HEK293 (cell line): ENCODE data around the gene COX19.
A peak's percentile ranks its signal among the peaks of the same experiment; 100 is the strongest.

Source experiments
- CTCF ChIA-PET: fragments of 350-600 bp; formaldehyde crosslinking; extraction: SDS; loops from one replicate; lab custom pipeline; 2021; ENCODE audit warnings: antibody characterized with exemption; lab: Yijun Ruan, JAX
- POLR2A ChIA-PET: fragments of 300-600 bp; formaldehyde crosslinking; extraction: SDS; loops from one replicate; lab custom pipeline; 2020; ENCODE audit warnings: antibody characterized with exemption, inconsistent platforms; lab: Yijun Ruan, JAX
- H3K27ac ChIP-seq: fragments of 200-500 bp; sonication (Bioruptor generic); 2 replicates; pipeline ENCODE4 v1.5.1; 2014; ENCODE audit warnings: low read depth, low read length, control low read depth, inconsistent platforms; ENCODE audit errors: extremely low read depth
- H3K36me3 ChIP-seq, 2 experiments: fragments of 200-500 bp in 1 of 2; sonication (Bioruptor generic) in 1 of 2; 1 replicate in 1 of 2; 2 replicates in 1 of 2; pipeline ENCODE4 v1.5.1; 2014 to 2017; ENCODE audit warnings: inconsistent platforms in 2 of 2, low read length in 2 of 2; ENCODE audit not compliant: control insufficient read depth in 2 of 2, insufficient read depth in 1 of 2
- H3K4me1 ChIP-seq: fragments of 200-500 bp; sonication (Bioruptor generic); 2 replicates; pipeline ENCODE4 v1.5.1; 2014; ENCODE audit warnings: mild to moderate bottlenecking, low read length, inconsistent platforms; ENCODE audit not compliant: control insufficient read depth, insufficient read depth
- H3K4me3 ChIP-seq: 2 replicates; pipeline ENCODE4 v1.5.1; 2011; ENCODE audit warnings: low read depth, mild to moderate bottlenecking, control low read depth, low read length, moderate library complexity
- H3K9me3 ChIP-seq: fragments of 200-500 bp; sonication (Bioruptor generic); 2 replicates; pipeline ENCODE4 v1.5.1; 2014; ENCODE audit warnings: low read depth, low read length, inconsistent platforms; ENCODE audit not compliant: control insufficient read depth, insufficient read depth
- BCL11B ChIP-seq: fragments of 450-650 bp; formaldehyde crosslinking; IDR thresholded peaks from 2 replicates; pipeline ENCODE4 v1.5.1; 2016; ENCODE audit warnings: low read depth, missing biosample characterization, missing genetic modification characterization
- MYNN ChIP-seq: fragments of 450-650 bp; formaldehyde crosslinking; IDR thresholded peaks from 2 replicates; pipeline ENCODE4 v1.5.1; 2016; ENCODE audit warnings: missing biosample characterization, missing genetic modification characterization, borderline replicate concordance
- ZIC2 ChIP-seq: fragments of 450-650 bp; formaldehyde crosslinking; IDR thresholded peaks from 2 replicates; pipeline ENCODE4 v1.5.1; 2016; ENCODE audit warnings: missing biosample characterization, missing genetic modification characterization
- ZNF121 ChIP-seq: fragments of 450-650 bp; formaldehyde crosslinking; IDR thresholded peaks from 2 replicates; pipeline ENCODE4 v1.5.1; 2016; ENCODE audit warnings: missing biosample characterization, missing genetic modification characterization
- ZNF394 ChIP-seq: fragments of 450-650 bp; formaldehyde crosslinking; IDR thresholded peaks from 2 replicates; pipeline ENCODE4 v1.5.1; 2016; ENCODE audit warnings: missing biosample characterization, missing genetic modification characterization, mild to moderate bottlenecking, moderate library complexity, borderline replicate concordance
- ZNF670 ChIP-seq: fragments of 450-650 bp; formaldehyde crosslinking; IDR thresholded peaks from 2 replicates; pipeline ENCODE4 v1.5.1; 2016; ENCODE audit warnings: missing biosample characterization, missing genetic modification characterization, low read depth
- ZNF76 ChIP-seq: fragments of 450-650 bp; formaldehyde crosslinking; IDR thresholded peaks from 2 replicates; pipeline ENCODE4; 2016; ENCODE audit warnings: low read depth, missing biosample characterization, missing genetic modification characterization, borderline replicate concordance
- TF ChIP-seq, protein P1 (sequence below): fragments of 450-650 bp; formaldehyde crosslinking; IDR thresholded peaks from 2 replicates; pipeline ENCODE4 v1.5.0; 2017; ENCODE audit warnings: missing biosample characterization, missing genetic modification characterization, borderline replicate concordance
- TF ChIP-seq, protein P2 (sequence below): fragments of 450-650 bp; formaldehyde crosslinking; IDR thresholded peaks from 2 replicates; pipeline ENCODE4 v1.5.1; 2017; ENCODE audit warnings: missing biosample characterization, missing genetic modification characterization
- TF ChIP-seq, protein P3 (sequence below): fragments of 450-650 bp; formaldehyde crosslinking; IDR thresholded peaks from 2 replicates; pipeline ENCODE4 v1.5.1; 2017; ENCODE audit warnings: missing biosample characterization, missing genetic modification characterization

COX19 gene

DNA sequence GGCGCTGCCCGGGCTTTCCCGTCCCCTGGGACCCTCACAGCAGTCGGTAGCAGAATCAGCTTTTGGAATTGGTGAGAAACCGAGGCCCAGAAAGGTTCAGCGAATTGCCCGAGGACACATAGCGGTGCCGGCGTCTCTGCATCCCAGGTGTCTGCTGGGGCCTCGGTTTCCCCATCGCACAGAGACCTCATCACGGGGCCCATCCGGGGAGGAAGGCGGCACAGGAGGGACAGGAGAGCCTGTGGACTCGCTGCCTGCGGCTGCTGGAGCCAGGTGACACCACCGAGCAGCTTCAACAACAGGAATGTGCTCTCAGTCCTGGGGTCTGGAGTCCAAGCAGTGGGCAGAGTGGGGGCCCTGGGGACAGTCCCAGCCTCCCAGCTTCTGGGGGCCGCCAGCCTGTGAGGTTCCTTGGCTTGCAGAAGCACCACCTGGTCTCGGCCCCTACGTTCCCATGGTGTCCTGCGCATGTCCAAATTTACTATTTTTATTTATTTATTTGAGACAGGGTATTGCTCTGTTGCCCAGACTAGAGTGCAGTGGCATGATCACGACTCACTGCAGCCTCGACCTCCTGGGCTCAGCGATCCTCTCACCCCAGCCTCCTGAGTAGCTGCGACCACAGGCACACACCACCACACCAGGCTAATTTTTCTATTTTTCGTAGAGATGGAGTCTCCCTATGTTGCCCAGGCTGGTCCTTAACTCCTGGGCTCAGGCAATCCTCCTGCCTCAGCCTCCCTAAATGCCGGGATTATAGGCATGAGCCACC lies 539 bp upstream of the COX19 start:
- CTCF ChIA-PET = interaction anchor here (0.6 to 3.2 kb wide), 7 partner anchors 10 to 201 kb away, joined by 3 to 25 read pairs (median 6); partner anchors contain the start of gene GET4
- Histone ChIP-seq H3K9me3 (no peaks in the 10 kb centered on the region), H3K4me1 (no peaks in the 10 kb centered on the region), H3K4me3 (peak overlapping the region; percentile 36), H3K27ac (no peak overlapping the region), H3K36me3 (peaks cover 17 to 20% of the 10 kb centered on the region in 2 experiments)
- TF ChIP-seq, protein P1, sequence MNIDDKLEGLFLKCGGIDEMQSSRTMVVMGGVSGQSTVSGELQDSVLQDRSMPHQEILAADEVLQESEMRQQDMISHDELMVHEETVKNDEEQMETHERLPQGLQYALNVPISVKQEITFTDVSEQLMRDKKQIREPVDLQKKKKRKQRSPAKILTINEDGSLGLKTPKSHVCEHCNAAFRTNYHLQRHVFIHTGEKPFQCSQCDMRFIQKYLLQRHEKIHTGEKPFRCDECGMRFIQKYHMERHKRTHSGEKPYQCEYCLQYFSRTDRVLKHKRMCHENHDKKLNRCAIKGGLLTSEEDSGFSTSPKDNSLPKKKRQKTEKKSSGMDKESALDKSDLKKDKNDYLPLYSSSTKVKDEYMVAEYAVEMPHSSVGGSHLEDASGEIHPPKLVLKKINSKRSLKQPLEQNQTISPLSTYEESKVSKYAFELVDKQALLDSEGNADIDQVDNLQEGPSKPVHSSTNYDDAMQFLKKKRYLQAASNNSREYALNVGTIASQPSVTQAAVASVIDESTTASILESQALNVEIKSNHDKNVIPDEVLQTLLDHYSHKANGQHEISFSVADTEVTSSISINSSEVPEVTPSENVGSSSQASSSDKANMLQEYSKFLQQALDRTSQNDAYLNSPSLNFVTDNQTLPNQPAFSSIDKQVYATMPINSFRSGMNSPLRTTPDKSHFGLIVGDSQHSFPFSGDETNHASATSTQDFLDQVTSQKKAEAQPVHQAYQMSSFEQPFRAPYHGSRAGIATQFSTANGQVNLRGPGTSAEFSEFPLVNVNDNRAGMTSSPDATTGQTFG = no peak
- 0 out of 2 replicates have a peak, but pooled peaks have one; percentile 2 for TF ChIP-seq ZIC2 (tag by site-specific recombination)
- POLR2A ChIA-PET = interaction anchor here (0.6 to 1.9 kb wide), 7 partner anchors 9 to 817 kb away, joined by 3 to 9 read pairs (median 3); partner anchors contain the start of gene GET4

DNA sequence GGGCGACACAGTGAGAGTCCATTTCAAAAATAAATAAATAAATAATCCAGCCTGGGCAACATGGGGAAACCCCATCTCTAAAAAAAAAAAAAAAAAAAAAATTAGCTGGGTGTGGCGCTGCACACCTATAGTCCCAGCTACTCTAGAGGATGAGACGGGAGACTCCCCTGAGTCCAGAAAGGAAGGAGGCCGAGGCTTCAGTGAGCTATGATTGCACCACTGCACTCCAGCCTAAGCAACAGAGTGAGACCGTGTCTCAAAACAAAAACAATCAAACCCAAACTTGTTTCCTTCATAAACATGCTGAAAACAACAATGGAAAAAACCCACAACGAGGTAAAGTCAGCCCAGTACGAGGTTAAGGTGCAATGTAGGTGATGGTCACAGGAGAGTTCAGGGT lies 1.2 kb downstream of the COX19 start:
- H3K4me3 ChIP-seq = peak overlapping the region; percentile 100
- no peaks in the 10 kb centered on the region for H3K9me3 ChIP-seq
- POLR2A ChIA-PET = interaction anchor here (0.7 to 1.9 kb wide), 4 partner anchors 8 to 202 kb away, joined by 4 to 9 read pairs (median 6); no protein-coding TSS in a partner anchor
- TF ChIP-seq ZNF394 (tag by site-specific recombination) (peak; percentile 76), ZNF670 (tag by site-specific recombination) (no peak)
- TF ChIP-seq, all 188 proteins: peak for 1
- Histone ChIP-seq H3K4me1 (no peaks in the 10 kb centered on the region), H3K27ac (no peak overlapping the region; the same call in 1 of the 2 replicates), H3K36me3 (peaks cover 24 to 30% of the 10 kb centered on the region in 2 experiments)
- CTCF ChIA-PET = interaction anchor here (0.7 to 3.2 kb wide), 6 partner anchors 19 to 652 kb away, joined by 3 to 25 read pairs (median 7); no protein-coding TSS in a partner anchor

DNA sequence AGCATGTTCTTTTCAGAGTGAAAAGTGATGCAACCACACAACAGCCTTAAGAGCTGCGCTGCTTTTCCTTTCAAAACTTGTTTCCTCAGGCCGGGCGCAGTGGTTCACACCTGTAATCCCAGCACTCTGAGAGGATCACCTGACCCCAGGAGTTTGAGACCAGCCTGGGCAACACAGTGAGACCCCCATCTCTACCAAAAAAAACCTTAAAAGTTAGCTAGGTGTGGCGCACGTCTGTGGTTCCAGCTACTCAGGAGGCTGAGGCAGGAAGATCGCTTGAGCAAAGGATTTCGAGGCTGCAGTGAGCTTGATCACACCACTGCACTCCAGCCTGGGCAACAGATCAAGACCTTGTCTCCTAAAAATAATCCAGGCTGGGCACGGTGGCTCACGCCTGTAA lies 2.0 kb downstream of the COX19 start:
- no peak overlapping the region for H3K4me3 ChIP-seq
- no peak overlapping the region for H3K27ac ChIP-seq
- H3K36me3 ChIP-seq = peaks cover 24 to 38% of the 10 kb centered on the region in 2 experiments
- no peaks in the 10 kb centered on the region for H3K9me3 ChIP-seq
- ChIA-PET POLR2A (interaction anchor here (0.7 kb wide), 1 partner anchor 81 kb away, joined by 5 read pairs; no protein-coding TSS in a partner anchor), CTCF (interaction anchor here (1.0 to 3.2 kb wide), 4 partner anchors 20 to 213 kb away, joined by 5 to 25 read pairs (median 10); no protein-coding TSS in a partner anchor)
- H3K4me1 ChIP-seq = no peaks in the 10 kb centered on the region
- TF ChIP-seq BCL11B (tag by site-specific recombination) (no peak), ZNF76 (no peak), ZNF121 (tag by site-specific recombination) (peak; percentile 72), MYNN (tag by site-specific recombination) (no peak)
- TF ChIP-seq, protein P2, sequence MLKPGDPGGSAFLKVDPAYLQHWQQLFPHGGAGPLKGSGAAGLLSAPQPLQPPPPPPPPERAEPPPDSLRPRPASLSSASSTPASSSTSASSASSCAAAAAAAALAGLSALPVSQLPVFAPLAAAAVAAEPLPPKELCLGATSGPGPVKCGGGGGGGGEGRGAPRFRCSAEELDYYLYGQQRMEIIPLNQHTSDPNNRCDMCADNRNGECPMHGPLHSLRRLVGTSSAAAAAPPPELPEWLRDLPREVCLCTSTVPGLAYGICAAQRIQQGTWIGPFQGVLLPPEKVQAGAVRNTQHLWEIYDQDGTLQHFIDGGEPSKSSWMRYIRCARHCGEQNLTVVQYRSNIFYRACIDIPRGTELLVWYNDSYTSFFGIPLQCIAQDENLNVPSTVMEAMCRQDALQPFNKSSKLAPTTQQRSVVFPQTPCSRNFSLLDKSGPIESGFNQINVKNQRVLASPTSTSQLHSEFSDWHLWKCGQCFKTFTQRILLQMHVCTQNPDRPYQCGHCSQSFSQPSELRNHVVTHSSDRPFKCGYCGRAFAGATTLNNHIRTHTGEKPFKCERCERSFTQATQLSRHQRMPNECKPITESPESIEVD = no peak
- TF ChIP-seq, protein P3, sequence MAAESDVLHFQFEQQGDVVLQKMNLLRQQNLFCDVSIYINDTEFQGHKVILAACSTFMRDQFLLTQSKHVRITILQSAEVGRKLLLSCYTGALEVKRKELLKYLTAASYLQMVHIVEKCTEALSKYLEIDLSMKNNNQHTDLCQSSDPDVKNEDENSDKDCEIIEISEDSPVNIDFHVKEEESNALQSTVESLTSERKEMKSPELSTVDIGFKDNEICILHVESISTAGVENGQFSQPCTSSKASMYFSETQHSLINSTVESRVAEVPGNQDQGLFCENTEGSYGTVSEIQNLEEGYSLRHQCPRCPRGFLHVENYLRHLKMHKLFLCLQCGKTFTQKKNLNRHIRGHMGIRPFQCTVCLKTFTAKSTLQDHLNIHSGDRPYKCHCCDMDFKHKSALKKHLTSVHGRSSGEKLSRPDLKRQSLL (tag by site-specific recombination) = no peak
